Heart left ventricle (tissue), 13 donors: ENCODE data around the gene ACSL6.

Experiments
- CTCF ChIP-seq, 12 donors: fragments of 200-600 bp; sonication (generic) in 4 of 12; IDR thresholded peaks; one replicate each; pipeline versions ENCODE4 v1.5.0 to v1.8.0; 2018 to 2022; ENCODE audit warnings: antibody characterized with exemption in 12 of 12, mild to moderate bottlenecking in 5 of 12
- POLR2A ChIP-seq, 2 donors: fragments of 450-650 bp; IDR thresholded peaks; one replicate each; pipeline ENCODE4 v1.6.1; 2017; ENCODE audit warnings: antibody characterized with exemption in 2 of 2, mild to moderate bottlenecking in 2 of 2, moderate library complexity in 2 of 2
- donor health status: ischemic (EF 13 %, LVEDD 7.1; RV severe dilation, severe dysfunction).
- donor health status: DM: no; HTN: yes; CAD: no.
- donor health status: DM: no; HTN: no; CAD: no.
- donor health status: ischemic (EF 25% LVEDD 6.9; RV normal size, moderate dysfunction).
- donor health status: ischemic (EF 25% LVEDD 5.7; RV mildly dilated, moderate dysfunction).
- donor health status: ischemic (EF 35%, LVEDD 5.7; RV mildly dilated, moderate dysfunction).
- donor health status: nonischemic (EF 11% LVEDD 7.7; RV severe dilation, severe dysfunction).
- donor health status: DM: yes; HTN: yes; CAD: no.
- donor health status: PGD.
- donor health status: ischemic (EF 29% LVEDD 5.4; RV normal size, mild dysfunction).
- donor health status: nonischemic (EF 23%, LVEDD 6.1; RV moderate dilation, normal function).

- TF ChIP-seq CTCF (IDR thresholded peaks at IDR 0.05) (no peak), POLR2A (IDR thresholded peaks at IDR 0.05) (no peak)
Observed at GRCh38 chr5:131974956-131975726, 36.3 kb downstream of the ACSL6 start.
